Endothelial cell of umbilical vein (primary cell): ENCODE measurements around the gene DGKH.

Experiments
- EZH2 ChIP-seq: IDR thresholded peaks from 2 replicates; pipeline ENCODE4 v1.6.1; 2012; ENCODE audit warnings: borderline replicate concordance, low read depth, mild to moderate bottlenecking, moderate library complexity, low read length, inconsistent platforms; ENCODE audit not compliant: severe bottlenecking
- JUN ChIP-seq: IDR thresholded peaks from 2 replicates; pipeline ENCODE4 v1.6.1; 2011; ENCODE audit warnings: borderline replicate concordance, low read depth; ENCODE audit not compliant: insufficient read length, insufficient read depth
- MYC ChIP-seq: IDR thresholded peaks from one replicate; pipeline ENCODE4 v1.6.1; 2011; ENCODE audit warnings: mild to moderate bottlenecking, low read depth, low read length
- POLR2A ChIP-seq: IDR thresholded peaks from 2 replicates; pipeline ENCODE4 v1.6.1; 2012; ENCODE audit warnings: low read depth, mild to moderate bottlenecking, control low read depth, low read length
- POLR2AphosphoS5 ChIP-seq: IDR thresholded peaks from 2 replicates; pipeline ENCODE4 v1.6.1; 2012; ENCODE audit warnings: low read depth, mild to moderate bottlenecking, control low read depth, low read length, moderate library complexity; ENCODE audit not compliant: insufficient read depth
- TF ChIP-seq, protein P1 (sequence below), 2 donors: IDR thresholded peaks; 1 replicate in 1 of 2; 2 replicates in 1 of 2; pipeline ENCODE4 v1.5.1; 2011; ENCODE audit warnings: low read length in 2 of 2, mild to moderate bottlenecking in 2 of 2, moderate library complexity in 2 of 2, control low read depth in 1 of 2, inconsistent platforms in 1 of 2, low read depth in 1 of 2; ENCODE audit not compliant: insufficient read depth in 1 of 2; ENCODE audit errors: extremely low read depth in 1 of 2
- TF ChIP-seq, protein P2 (sequence below): IDR thresholded peaks from 2 replicates; pipeline ENCODE4 v1.6.1; 2011; ENCODE audit not compliant: insufficient read depth, insufficient read length

DNA sequence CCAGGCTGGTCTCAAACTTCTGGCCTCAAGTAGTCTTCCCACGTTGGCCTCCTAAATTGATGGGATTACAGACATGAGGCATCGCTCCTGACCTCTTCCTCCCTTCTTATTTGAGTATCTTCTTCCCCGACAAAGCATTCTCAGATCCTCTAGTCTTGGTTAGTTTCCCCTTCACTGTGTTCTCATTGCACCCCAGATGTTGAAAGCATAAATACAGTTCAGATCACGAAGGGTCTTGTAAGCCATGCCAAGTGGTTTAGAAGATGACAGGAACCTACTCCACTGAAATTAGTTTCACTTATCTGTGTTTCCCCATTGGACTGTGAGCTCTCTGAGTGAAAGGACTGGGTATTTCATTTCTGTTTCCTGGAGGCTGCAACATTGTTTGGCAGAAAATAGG, 100.7 kb downstream of the DGKH start:
- TF ChIP-seq EZH2 (no peak), POLR2AphosphoS5 (no peak), POLR2A (no peak), JUN (no peak), MYC (no peak)
- TF ChIP-seq, protein P1, sequence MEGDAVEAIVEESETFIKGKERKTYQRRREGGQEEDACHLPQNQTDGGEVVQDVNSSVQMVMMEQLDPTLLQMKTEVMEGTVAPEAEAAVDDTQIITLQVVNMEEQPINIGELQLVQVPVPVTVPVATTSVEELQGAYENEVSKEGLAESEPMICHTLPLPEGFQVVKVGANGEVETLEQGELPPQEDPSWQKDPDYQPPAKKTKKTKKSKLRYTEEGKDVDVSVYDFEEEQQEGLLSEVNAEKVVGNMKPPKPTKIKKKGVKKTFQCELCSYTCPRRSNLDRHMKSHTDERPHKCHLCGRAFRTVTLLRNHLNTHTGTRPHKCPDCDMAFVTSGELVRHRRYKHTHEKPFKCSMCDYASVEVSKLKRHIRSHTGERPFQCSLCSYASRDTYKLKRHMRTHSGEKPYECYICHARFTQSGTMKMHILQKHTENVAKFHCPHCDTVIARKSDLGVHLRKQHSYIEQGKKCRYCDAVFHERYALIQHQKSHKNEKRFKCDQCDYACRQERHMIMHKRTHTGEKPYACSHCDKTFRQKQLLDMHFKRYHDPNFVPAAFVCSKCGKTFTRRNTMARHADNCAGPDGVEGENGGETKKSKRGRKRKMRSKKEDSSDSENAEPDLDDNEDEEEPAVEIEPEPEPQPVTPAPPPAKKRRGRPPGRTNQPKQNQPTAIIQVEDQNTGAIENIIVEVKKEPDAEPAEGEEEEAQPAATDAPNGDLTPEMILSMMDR (IDR thresholded peaks at IDR 0.05; ENCODE audit: extremely low read depth in 1 of 2, insufficient read depth in 1 of 2, low read depth in 1 of 2, low read length in 2 of 2), result no peak
- TF ChIP-seq, protein P2, sequence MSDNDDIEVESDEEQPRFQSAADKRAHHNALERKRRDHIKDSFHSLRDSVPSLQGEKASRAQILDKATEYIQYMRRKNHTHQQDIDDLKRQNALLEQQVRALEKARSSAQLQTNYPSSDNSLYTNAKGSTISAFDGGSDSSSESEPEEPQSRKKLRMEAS, result no peak
